GM20000 (cell line): ENCODE measurements around the gene RBBP4.
A peak's percentile ranks its signal among the peaks of the same experiment; 100 is the strongest.

Experiments used
- DNase-seq: peaks from one replicate; pipeline ENCODE4 v3.0.0; 2012; ENCODE audit warnings: low spot score
- CTCF ChIP-seq: IDR thresholded peaks from 2 replicates; pipeline ENCODE4 v1.5.1; 2012; ENCODE audit warnings: mild to moderate bottlenecking, control low read depth; ENCODE audit errors: extremely low read depth, missing control alignments

The RBBP4 gene

GRCh38 chr1:32650752-32651460, at the start of gene RBBP4:
Gene RBBP4 (plus strand): TSS chr1:32651208. CDS start chr1:32651307, 99 bp downstream.
- no peak for TF ChIP-seq CTCF
- peak; percentile 97 for DNase-seq

GRCh38 chr1:32605711-32606424, 45.1 kb upstream of the RBBP4 start:
- DNase-seq: no peak
- no peak for TF ChIP-seq CTCF

GRCh38 chr1:32606565-32607371, 44.2 kb upstream of the RBBP4 start:
- no peak for TF ChIP-seq CTCF
- DNase-seq: no peak

- no peak for TF ChIP-seq CTCF
Measured at GRCh38 chr1:32609180-32609579, 41.8 kb upstream of the RBBP4 start.

GRCh38 chr1:32611859-32612188, 39.2 kb upstream of the RBBP4 start:
- DNase-seq: no peak
- TF ChIP-seq CTCF: no peak

More at GRCh38 chr1:32609180-32609579, 41.8 kb upstream of the RBBP4 start:
- no peak for DNase-seq

GRCh38 chr1:32612189-32612881, 38.7 kb upstream of the RBBP4 start:
- peak; percentile 83 for DNase-seq
- peak; percentile 36 for TF ChIP-seq CTCF
